Ureter (tissue), 1 donor: Measurements from ENCODE around the gene ST7. TPM values are rescaled to one million over a fixed set of nuclear protein-coding genes. Genes with fewer than 3 reads are reported as not detected.

Experiments used
- DNase-seq: peaks from one replicate; pipeline ENCODE4 v3.0.0-alpha.2; 2020; ENCODE audit warnings: low spot score
- total RNA-seq: library from RNA; stranded (reverse); gene quantifications from one replicate; pipeline ENCODE4 v1.2.4, GENCODE V29; 2023
- donor health status: DM: yes; HTN: yes; CAD: no.

The ST7 gene
- total RNA-seq, 1 donor from 2014 or later, result 25.4 TPM

DNA sequence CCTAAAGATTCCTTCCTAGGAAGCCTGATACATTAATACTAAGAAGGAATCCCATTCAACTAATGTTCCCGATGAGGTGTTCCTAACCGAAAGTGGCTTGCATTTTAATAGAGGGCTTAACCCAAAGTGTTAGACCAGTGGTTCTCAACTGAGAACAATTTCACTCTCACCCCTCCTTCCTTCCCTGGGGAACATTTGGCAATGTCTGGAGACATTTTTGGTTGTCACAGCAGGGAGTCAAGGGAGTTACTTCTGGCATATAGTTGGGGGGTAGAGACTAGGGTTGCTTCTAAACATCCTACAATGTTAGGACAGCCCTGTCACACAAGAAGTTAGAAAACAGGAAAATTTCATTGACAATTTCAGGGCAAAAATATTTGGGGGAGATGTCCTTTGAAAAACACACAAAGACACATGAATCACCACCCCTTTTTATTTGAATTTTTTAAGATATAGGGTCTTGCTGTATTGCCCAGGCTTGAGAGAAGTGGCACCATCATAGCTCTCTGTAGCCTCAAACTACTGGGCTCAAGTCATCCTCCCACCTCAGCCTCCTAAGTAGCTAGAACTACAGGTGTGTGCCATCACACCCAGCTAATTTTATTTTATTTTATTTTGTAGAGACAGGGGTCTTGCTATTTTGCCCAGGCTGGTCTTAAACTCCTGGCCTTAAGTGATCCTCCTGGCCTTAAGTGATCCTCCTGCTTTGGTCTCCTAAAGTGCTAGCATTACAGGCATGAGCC is 318.9 kb downstream of the ST7 start:
- DNase-seq, result no peak

- no peak for DNase-seq
Observed at GRCh38 chr7:117273325-117273724, 320.0 kb downstream of the ST7 start.

DNA sequence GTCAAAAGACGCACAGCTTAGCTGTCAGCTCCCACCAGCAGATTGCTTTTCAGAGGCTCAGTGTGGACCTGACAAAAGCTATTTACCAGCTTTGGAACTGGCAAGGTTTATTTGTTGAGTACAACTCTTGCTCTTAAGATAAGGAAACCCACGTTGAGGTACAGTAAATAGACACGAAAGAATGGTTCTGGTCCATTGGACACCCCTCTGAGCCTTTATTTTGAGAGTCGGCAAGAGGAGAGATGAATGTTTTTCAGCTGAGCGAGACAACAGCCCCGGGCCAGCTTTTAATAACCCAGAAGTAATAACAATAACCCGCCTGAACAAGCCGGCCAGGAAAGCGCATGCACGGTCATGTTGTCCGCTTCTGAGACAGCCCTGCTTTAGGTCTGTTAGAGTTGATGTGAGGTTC is 320.5 kb downstream of the ST7 start:
- peak; percentile 55 for DNase-seq

DNA sequence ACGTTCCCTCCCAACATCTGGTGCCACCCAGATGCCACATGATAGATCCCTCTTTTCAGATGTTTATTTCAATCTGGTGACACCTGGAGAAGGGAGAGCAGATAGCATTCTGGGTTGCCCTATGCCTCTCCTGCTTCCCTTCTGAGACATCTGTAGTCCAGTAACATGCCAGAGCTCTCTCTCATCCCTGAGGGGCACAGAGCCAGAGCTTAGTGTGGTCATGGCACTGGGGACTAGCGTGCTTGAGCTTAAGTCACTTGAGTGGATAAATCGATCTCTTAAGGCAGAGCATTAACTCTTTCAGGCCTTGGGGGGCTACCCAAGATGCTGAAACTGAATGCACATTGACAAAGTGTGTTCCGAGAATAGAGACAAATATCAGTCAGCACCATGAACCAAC is 321.6 kb downstream of the ST7 start:
- no peak for DNase-seq

GRCh38 chr7:117277576-117277975 is 324.3 kb downstream of the ST7 start:
- DNase-seq, result no peak

DNA sequence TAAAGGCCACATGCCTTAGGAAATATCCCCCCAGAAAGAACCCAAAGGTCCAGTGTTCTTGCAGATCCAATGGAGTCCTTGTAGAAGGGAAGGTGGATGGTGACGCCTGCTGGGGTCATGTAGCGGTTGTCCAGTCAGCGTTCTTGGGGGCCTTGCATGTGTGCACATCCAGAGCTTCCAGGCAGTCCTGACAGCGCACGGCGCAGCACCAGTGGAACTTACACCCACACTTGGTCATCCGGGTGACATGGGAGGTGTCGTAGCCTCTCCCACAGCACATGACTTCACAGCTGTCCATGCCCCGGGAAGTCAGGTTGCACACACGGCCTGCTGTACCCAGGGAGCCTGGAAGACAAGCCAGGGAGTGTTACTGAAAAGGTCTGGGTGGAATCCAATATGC is 324.7 kb downstream of the ST7 start:
- no peak for DNase-seq

GRCh38 chr7:117279203-117279602 is 325.9 kb downstream of the ST7 start:
- DNase-seq, result no peak

Other genes starting within 250 kb of the ST7 start
- 208 TPM for gene CAPZA2, start 90.9 kb upstream of the ST7 start, total RNA-seq